Colonic mucosa (tissue), 4 donors: ENCODE measurements around the gene NDST1. TPM values are rescaled to one million over a fixed set of nuclear protein-coding genes. Genes with fewer than 3 reads are reported as not detected.

Source experiments
- DNase-seq: peaks from one replicate; pipeline ENCODE4 v3.0.0-alpha.2; 2020
- H3K27ac ChIP-seq: fragments of 200-600 bp; one replicate; pipeline ENCODE4 v1.8.0; 2021
- H3K27me3 ChIP-seq: fragments of 200-600 bp; one replicate; pipeline ENCODE4 v1.8.0; 2021
- H3K36me3 ChIP-seq: fragments of 200-600 bp; one replicate; pipeline ENCODE4 v1.8.0; 2021
- H3K4me1 ChIP-seq: fragments of 200-600 bp; one replicate; pipeline ENCODE4 v1.8.0; 2021; ENCODE audit warnings: mild to moderate bottlenecking
- H3K4me3 ChIP-seq: fragments of 200-600 bp; one replicate; pipeline ENCODE4 v1.8.0; 2021
- H3K9ac ChIP-seq, 2 donors: one replicate each; pipeline ENCODE4 v1.7.0; 2013; ENCODE audit warnings: control low read depth in 2 of 2, low read depth in 2 of 2, low read length in 2 of 2
- H3K9me3 ChIP-seq: fragments of 200-600 bp; one replicate; pipeline ENCODE4 v1.8.0; 2021
- intact Hi-C: fragments of 100-400 bp; cut with DNase I; formaldehyde crosslinking; loops from one replicate; pipeline ENCODE4 v1.14.1; 2022
- total RNA-seq, 2 donors: library from RNA; stranded (reverse); fragmentation: NEBNext Ultra II Directional in 1 of 2; extraction: Animal tissue kit (Norgen Biotek cat#: 25700) in 1 of 2; gene quantifications; one replicate each; pipeline ENCODE4 v1.2.1, GENCODE V29; 2021
- TF ChIP-seq, protein P1 (sequence below): fragments of 200-600 bp; IDR thresholded peaks from one replicate; pipeline ENCODE4 v1.8.0; 2022; ENCODE audit warnings: antibody characterized with exemption, mild to moderate bottlenecking
- donor health status: healthy.
- donor health status: DM: no; HTN: no; CAD: no.
- donor health status: DM: no; HTN: no; CAD: no.

Gene NDST1
- total RNA-seq, 2 donors from 2014 or later: 37.4 to 51.3 TPM

DNA sequence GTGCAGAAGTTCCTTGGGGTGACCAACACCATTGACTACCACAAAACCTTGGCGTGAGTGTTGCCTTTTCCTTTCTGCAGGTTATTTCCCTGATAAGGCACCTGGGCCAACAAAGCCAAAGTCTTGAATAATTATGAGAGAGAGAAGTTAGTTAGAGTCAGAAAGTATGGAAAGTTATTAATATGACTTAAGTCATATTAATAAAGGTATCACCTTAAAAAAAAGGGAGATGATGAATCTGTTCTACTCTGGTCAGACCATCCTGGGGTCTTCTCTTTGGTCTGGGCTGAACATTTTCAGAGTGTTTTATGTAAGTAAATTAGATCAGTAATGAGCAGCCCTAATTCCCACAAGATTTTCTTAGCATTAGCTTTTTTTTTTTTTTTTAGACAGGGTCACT, 41.8 kb downstream of the NDST1 start:
- H3K9ac ChIP-seq: no peak overlapping the region
- intact Hi-C loops: loop anchor here (5.0 kb wide), 1 partner anchor 67 kb away; no protein-coding TSS in a partner anchor
- H3K4me3 ChIP-seq: no peak overlapping the region
- H3K4me1 ChIP-seq: no peaks in the 10 kb centered on the region
- no peaks in the 10 kb centered on the region for H3K9me3 ChIP-seq
- no peak overlapping the region for H3K27ac ChIP-seq
- H3K36me3 ChIP-seq: peaks cover 18% of the 10 kb centered on the region
- no peak for DNase-seq
- TF ChIP-seq, protein P1, sequence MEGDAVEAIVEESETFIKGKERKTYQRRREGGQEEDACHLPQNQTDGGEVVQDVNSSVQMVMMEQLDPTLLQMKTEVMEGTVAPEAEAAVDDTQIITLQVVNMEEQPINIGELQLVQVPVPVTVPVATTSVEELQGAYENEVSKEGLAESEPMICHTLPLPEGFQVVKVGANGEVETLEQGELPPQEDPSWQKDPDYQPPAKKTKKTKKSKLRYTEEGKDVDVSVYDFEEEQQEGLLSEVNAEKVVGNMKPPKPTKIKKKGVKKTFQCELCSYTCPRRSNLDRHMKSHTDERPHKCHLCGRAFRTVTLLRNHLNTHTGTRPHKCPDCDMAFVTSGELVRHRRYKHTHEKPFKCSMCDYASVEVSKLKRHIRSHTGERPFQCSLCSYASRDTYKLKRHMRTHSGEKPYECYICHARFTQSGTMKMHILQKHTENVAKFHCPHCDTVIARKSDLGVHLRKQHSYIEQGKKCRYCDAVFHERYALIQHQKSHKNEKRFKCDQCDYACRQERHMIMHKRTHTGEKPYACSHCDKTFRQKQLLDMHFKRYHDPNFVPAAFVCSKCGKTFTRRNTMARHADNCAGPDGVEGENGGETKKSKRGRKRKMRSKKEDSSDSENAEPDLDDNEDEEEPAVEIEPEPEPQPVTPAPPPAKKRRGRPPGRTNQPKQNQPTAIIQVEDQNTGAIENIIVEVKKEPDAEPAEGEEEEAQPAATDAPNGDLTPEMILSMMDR: no peak
- no peaks in the 10 kb centered on the region for H3K27me3 ChIP-seq

DNA sequence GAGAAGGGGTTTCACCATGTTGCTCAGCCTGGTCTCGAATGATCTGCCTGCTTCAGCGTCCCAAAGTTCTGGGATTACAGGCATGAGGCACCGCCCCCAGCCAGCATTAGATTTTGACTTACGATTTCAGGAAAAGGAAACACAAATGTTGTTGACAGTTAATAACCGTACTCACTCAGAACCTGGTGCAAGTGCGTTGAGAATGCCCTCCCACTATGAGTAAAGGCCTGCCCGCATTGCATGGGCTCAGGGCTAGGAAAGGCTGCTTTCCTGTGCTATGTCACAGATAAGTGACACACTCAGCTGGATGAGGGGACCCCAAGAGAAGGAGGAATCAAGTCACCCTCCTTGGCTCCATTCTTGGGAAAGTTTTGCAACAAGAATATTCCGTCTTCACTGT, 42.4 kb downstream of the NDST1 start:
- intact Hi-C loops: no loop called here
- TF ChIP-seq, protein P1: no peak
- Histone ChIP-seq H3K27me3 (no peaks in the 10 kb centered on the region), H3K36me3 (peaks cover 18% of the 10 kb centered on the region), H3K4me3 (no peak overlapping the region), H3K27ac (no peak overlapping the region), H3K9me3 (no peaks in the 10 kb centered on the region), H3K9ac (no peak overlapping the region), H3K4me1 (no peaks in the 10 kb centered on the region)
- no peak for DNase-seq

DNA sequence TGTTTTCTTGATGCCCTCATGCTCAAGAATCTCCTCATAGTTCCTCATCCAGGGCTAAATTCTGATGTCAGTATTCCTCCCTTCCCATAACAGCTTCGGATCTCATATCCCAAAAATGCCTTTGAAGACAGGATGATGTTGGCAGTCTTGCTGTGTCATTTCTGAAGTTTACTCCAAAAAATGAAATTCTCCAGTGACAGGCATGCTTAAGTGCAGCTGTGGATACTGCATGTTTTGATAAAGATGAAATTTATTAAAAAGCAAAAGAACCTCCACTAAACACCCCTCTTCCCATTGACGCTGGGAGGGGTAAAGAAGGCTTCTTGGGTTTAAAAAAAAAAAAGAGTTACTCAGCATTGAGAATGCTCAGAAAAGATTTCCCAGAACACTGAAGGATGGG, 43.1 kb downstream of the NDST1 start:
- TF ChIP-seq, protein P1: no peak
- no peak for DNase-seq
- Histone ChIP-seq H3K4me1 (no peaks in the 10 kb centered on the region), H3K36me3 (peaks cover 18% of the 10 kb centered on the region), H3K9ac (no peak overlapping the region), H3K9me3 (no peaks in the 10 kb centered on the region), H3K27me3 (no peaks in the 10 kb centered on the region), H3K27ac (no peak overlapping the region), H3K4me3 (no peak overlapping the region)
- intact Hi-C loops: no loop called here

DNA sequence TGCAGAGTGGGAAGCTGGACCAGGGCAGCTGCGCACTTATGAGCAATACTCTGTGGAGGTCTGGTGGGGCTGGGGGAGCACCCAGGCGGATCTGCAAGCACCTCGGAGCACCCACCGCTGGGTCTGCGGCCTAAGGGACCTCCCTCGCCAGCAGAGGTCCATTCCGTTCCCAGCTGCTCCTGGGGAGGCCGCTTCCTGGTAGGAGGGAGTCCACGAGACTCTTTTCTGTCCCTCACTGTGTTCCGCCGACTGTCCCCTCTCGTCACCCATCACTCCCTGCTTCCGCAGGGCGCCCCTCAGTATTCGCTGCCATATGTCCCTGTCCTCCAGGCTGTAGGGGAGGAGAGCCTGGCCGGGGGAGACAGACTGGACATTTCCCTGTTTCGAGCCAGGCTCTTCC, 45.5 kb downstream of the NDST1 start:
- TF ChIP-seq, protein P1: no peak
- Histone ChIP-seq H3K4me1 (no peaks in the 10 kb centered on the region), H3K9ac (no peak overlapping the region), H3K36me3 (peaks cover 18% of the 10 kb centered on the region), H3K27ac (no peak overlapping the region), H3K9me3 (no peaks in the 10 kb centered on the region), H3K27me3 (no peaks in the 10 kb centered on the region), H3K4me3 (no peak overlapping the region)
- no peak for DNase-seq
- intact Hi-C loops: no loop called here

DNA sequence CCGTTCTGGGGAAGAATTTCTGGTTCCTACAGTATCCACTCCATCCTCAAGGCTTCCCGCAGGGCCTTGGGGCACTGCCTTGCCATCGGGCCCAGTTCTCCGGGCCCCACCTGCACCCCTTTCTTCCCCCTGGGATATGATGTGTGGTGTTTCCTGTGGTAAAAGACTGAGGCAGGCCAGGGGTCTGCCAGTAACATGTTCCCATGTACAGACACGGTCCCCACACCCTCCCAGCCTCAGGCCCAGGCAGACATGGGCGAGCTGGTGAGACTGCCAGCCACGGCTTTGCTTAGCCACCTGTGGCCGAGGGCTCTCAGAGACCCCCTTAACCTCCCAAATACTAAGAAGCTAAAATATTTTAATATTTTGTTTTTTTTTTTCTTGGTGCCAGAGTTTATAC, 46.0 kb downstream of the NDST1 start:
- Histone ChIP-seq H3K9me3 (no peaks in the 10 kb centered on the region), H3K4me3 (no peak overlapping the region), H3K27ac (no peak overlapping the region), H3K27me3 (no peaks in the 10 kb centered on the region), H3K4me1 (no peaks in the 10 kb centered on the region), H3K36me3 (peaks cover 18% of the 10 kb centered on the region), H3K9ac (no peak overlapping the region)
- intact Hi-C loops: no loop called here
- no peak for DNase-seq
- TF ChIP-seq, protein P1: no peak

DNA sequence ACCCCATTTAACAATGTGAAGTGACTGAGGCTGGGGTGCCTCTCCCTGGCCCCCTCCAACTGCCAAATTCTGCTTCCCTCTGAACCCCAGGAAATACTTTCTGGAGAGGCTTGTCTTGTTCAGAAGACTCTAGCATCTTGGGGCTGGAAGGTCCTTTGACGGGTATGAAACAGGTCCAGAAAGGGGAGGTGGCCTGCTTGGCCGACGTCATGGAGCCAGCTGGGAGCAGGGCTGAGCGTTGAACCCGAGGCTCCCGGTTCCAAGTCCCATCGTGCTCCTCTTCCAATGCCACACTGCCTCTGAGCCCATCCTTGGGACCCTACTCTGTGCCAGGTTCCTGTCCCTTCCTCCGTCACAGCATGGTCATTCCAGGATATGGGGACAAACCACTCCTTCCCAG, 46.9 kb downstream of the NDST1 start:
- Histone ChIP-seq H3K27ac (no peak overlapping the region), H3K36me3 (peaks cover 11% of the 10 kb centered on the region), H3K27me3 (no peaks in the 10 kb centered on the region), H3K4me1 (no peaks in the 10 kb centered on the region), H3K9ac (no peak overlapping the region), H3K9me3 (no peaks in the 10 kb centered on the region), H3K4me3 (no peak overlapping the region)
- no peak for DNase-seq
- intact Hi-C loops: no loop called here
- TF ChIP-seq, protein P1: no peak
